AG08396 (cell line): ENCODE results near the gene MME.
"Not testable (repeated sequence)": the region's sequence is repeated elsewhere in the genome, so short reads cannot be mapped to it uniquely, and the experiment has no call there.

ENCODE experiments used
- DNase-seq: peaks from one replicate; pipeline ENCODE4 v3.0.0; 2012; ENCODE audit warnings: low spot score, mixed read lengths

Gene MME

DNA sequence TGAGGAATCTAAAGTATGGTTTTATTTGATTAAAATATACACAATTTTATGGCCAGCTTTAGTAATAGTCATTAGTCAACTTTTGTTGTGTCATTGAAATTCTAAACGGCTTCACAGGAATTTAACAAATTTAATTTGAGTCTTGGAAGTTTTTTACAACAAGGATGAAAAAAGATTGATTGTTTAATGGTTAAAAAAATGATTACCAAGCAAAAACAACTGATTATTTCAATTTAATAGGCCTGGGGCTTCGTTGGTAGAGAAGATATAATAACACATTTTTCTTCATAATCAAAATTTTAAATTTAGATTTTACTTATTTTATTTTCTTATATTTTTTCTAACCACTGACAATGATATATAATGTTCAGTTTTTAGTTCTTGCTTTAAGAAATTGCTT is 4.4 kb downstream of the MME start:
- DNase-seq: no peak

GRCh38 chr3:155086051-155086450 is 5.9 kb downstream of the MME start:
- no peak for DNase-seq

- DNase-seq: no peak
Observed at GRCh38 chr3:155088706-155089345, 8.7 kb downstream of the MME start.

DNA sequence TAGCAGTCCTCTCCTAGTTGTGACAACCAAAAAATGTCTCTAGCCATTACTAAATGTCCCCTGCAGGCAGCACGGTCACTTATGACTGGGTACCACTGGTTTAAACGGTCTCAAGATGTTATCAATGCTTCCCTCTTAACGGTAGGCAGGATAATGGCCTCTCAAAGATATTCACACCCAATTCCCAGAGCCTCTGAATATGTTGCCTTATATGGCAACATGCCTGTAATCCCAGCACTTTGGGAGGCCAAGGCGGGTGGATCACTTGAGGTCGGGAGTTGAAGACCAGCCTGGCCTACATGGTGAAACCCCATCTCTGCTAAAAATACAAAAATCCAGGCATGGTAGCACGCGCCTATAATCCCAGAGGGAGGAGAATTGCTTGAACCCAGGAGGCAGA is 9.4 kb downstream of the MME start:
- no peak for DNase-seq

- no peak for DNase-seq
Observed at GRCh38 chr3:155093261-155093660, 13.1 kb downstream of the MME start.

DNA sequence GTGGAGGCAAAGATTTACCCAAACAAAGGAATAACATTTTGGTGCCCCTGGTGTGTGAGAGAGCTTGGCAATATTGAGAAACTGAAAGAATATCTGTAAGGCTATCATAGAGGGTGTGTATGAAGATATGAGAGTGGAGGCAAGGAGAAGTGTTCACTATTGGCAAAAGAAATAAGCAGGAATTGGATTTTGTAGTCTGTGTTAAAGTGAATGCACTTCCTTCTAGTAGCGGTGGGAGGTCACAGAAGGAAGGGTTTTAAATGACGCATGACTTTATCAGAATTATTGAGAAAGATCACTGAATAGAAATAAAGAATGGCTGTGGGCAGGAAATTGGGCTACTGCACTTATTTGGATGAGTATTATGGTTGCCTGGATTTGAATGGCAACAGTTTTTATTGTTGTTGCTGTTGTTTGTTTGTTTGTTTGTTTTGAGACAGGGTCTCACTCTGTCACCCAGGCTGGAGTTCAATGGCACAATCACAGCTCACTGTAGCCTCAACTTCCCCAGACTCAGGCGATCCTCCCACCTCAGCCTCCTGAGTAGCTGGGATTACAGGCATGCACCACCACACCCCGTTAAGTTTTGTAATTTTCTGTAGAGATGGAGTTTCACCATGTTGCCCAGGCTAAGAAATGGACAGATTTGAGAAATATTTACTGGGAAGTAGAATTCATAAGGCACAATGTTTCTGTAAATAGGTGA is 16.3 kb downstream of the MME start:
- DNase-seq: no peak

DNA sequence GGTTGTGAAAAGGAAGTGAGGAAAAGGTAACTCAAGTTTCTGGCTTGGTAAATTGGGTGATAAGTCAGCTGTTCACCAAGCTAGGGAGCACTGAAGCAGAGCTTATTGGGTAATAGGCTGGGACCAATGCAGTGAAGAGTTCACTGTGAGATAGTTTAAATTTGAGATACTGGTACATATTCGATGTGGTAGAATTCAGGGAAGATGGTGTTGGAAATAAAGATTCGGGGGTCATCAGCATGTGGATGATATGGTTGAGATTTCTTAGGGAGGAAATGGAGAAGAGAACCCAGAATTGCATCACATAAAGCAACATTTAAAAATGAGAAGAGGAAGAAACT is 16.9 kb downstream of the MME start:
- DNase-seq: no peak

DNA sequence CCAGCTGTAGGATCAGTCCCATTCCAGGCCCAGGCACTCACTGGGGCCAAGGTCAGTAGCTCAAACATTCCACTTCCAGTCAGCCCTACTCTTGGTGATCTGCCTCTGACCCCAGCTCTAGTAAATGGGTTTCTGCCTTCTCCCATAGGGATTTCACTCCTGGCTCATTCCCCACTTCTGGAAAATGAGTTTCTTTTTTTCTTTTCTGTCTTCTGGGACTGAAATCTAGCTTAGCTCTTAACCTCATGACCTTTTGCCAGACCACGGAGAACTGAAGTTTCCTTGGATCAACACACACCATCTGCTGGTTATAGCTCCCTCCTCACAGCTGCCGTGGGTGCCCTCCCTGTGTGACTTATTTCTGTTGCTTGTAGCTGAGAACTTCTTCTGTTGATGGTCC is 21.3 kb downstream of the MME start:
- DNase-seq: peak; percentile 14

- DNase-seq: no peak
Observed at GRCh38 chr3:155102329-155102728, 22.2 kb downstream of the MME start.

- DNase-seq: no peak
Observed at GRCh38 chr3:155103686-155104085, 23.6 kb downstream of the MME start.

GRCh38 chr3:155106119-155106518 is 26.0 kb downstream of the MME start:
- no peak for DNase-seq

- no peak for DNase-seq
Observed at GRCh38 chr3:155110022-155110421, 29.9 kb downstream of the MME start.

DNA sequence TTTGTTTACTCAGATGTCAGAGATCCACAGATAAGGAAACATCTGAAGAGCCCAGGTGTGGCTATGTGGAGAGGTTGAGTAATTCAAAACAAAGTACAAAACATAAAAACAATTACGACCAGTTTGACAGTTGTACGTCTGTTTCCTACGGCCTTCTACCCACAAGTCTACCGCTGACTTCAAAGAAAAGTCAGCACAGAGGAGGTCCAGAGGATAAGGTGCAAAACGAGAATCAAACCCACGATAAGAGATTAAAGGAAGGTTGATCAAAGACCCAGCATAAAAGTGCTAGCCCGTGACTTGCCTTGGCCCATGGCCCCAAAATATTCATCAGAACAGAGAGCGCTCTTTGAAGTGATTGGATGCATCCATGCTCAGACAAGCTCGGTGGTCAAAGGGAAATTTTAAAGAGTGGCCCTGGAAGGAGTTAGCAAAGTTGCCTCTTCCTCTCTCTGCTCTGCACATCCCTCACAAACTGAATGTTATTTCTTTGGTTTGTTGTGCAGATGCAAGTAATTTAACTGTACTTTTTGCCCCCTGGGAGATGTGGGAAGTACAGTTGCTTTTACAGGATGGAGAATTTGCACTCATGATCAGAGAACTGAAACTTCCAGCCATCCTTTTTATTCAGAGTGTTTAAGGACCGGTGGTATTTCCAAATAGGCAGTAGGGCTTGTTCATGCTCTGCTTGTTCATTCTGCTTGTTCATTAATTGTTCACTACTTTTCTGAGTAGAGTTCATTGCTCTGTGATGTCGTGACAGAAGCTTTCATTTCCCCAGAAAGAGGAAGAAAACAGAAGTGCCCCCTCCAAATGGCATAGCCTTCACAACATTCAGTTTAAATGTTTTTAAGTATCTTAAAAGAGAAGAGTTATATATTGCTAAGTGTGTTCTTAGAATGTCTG is 31.1 kb downstream of the MME start:
- DNase-seq: no peak

- no peak for DNase-seq
Observed at GRCh38 chr3:155111971-155112370, 31.9 kb downstream of the MME start.

- no peak for DNase-seq
Observed at GRCh38 chr3:155112661-155113389, 32.7 kb downstream of the MME start.

- not testable (repeated sequence) for DNase-seq
Observed at GRCh38 chr3:155124745-155125144, 44.6 kb downstream of the MME start.

DNA sequence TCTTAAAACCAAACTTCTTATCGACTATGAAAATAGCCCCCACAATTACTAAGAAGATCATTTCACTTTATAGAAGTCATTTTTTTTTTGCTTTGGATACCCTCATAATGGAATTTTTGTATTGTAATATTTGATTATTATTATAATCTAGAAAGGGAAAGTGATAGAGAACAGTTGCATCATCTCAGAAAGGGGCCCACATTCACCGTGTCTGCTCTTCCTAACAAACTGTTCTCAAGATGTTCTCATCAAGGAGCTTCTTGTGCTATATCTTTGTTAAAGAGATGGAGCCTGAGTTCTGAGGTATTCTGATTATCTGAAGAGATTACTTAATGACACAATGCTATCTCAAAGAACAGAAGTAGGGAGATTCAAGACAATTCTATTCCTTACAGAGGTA is 49.3 kb downstream of the MME start:
- no peak for DNase-seq

GRCh38 chr3:155130001-155130400 is 49.9 kb downstream of the MME start:
- no peak for DNase-seq

DNA sequence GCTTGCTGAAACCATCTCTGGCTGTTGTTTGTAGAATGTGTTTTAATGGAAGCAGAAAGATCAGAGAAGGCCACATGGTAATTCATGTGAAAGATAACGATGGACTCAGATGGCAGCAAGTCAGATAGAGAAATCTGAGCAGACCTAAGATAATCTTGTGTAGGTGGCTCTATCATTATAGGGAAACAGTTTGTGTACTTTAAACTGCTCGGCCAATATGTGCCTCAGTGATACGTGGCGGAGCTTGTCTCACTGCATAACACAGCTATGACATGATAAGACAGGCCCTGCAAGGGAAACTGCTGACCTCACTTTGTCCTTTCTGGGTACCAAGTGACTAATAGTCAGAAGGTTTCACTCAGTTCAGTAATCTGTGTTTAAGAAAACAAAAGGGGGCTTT is 51.0 kb downstream of the MME start:
- DNase-seq: peak; percentile 22

DNA sequence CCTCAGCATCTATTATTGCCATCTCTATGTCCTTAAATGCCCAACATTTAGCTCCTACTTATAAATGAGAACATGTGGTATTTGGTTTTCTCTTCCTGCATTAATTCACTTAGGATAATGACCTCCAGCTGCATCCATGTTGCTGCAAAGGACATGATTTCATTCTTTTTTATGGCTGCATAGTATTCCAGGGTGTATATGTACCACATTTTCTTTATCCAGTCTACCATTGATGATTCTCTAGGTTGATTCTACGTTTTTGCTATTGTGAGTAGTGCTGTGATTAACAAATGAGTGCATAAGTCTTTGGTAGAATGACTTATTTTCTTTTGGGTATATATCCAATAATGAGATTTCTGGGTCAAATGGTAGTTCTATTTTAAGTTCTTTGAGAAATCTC is 54.2 kb downstream of the MME start:
- not testable (repeated sequence) for DNase-seq

DNA sequence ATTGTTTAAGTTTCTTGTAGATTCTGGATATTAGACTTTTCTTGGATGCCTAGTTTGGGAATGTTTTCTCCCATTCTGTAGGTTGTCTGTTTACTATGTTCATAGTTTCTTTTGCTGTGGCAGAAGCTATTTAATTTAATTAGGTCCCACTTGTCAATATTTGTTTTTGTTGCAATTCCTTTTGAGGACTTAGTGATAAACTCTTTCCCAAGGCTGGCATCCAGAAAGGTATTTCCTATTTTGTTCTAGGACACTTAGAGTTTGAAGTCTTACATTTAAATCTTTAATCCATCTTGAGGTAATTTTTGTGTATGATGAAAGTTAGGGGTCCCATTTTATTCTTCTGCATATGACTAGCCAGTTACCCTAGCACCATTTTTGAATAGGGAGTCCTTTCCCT is 54.9 kb downstream of the MME start:
- DNase-seq: no peak

DNA sequence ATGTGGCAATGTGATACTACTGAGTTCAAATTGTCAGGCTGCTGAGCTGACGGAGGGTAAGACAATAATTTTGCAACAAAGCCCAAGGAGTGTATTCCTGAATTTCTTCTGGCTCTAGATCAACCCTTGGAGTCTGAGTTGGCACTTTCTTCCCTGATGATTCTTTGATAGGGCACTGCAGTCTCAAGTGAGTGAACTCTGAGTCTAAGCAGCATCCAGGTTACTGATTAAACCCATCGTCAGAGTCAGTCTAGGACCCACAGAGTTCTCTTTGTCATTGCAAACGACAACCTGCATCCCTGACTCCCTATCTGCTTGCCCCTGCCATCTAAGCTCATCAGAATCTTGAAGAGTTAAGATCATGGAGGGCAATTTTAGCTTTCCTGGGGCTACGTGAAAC is 58.6 kb downstream of the MME start:
- no peak for DNase-seq
